Memory B cell (primary cell): ENCODE results near the gene HNRNPC.
A peak's percentile ranks its signal among the peaks of the same experiment; 100 is the strongest.
"Not testable (repeated sequence)": the region's sequence is repeated elsewhere in the genome, so short reads cannot be mapped to it uniquely, and the experiment has no call there.

Source experiments
- ATAC-seq: fragments of 150-1000 bp; cut with Tn5 transposase; 2 replicates; pipeline ENCODE4 v1.10.0; 2021; ENCODE audit warnings: low read depth, mild to moderate bottlenecking, moderate library complexity
- DNase-seq, 2 donors: peaks; one replicate each; pipeline ENCODE4 v3.0.0; 2022; ENCODE audit warnings: low spot score in 2 of 2
- H3K27ac Mint-ChIP-seq: one replicate; pipeline ENCODE4 v1.8.0; 2022; ENCODE audit warnings: mild to moderate bottlenecking, moderate library complexity, mixed read lengths
- H3K27me3 Mint-ChIP-seq: one replicate; pipeline ENCODE4 v1.8.0; 2022; ENCODE audit warnings: mixed read lengths
- H3K36me3 Mint-ChIP-seq: one replicate; pipeline ENCODE4 v1.8.0; 2022; ENCODE audit warnings: mild to moderate bottlenecking, mixed read lengths
- H3K4me1 Mint-ChIP-seq: one replicate; pipeline ENCODE4 v1.8.0; 2022; ENCODE audit warnings: mixed read lengths
- H3K4me3 Mint-ChIP-seq: one replicate; pipeline ENCODE4 v1.8.0; 2022; ENCODE audit warnings: mild to moderate bottlenecking, moderate library complexity, mixed read lengths
- H3K9me3 Mint-ChIP-seq: one replicate; pipeline ENCODE4 v1.8.0; 2022; ENCODE audit warnings: mixed read lengths

The HNRNPC gene

DNA sequence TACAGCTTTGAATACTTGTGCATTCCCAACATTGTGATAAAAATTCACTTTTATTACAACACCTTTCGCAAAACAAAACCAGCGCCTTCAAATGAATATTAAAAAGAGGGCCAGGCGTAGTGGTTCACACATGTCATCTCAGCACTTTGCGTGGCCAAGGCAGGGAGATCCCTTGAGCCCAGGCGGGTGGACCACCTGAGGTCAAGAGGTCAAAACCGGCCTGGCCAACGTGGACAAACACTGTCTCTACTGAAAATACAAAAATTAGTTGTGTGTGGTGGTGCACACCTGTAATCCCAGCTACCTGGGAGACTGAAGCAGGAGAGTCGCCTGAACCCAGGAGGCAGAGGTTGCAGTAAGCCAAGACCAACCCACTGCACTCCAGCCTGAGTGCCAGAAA lies 42.8 kb downstream of the HNRNPC start:
- Mint-ChIP-seq H3K9me3 (no peaks in the 10 kb centered on the region), H3K27me3 (no peaks in the 10 kb centered on the region), H3K4me1 (peaks cover 23% of the 10 kb centered on the region), H3K4me3 (no peak overlapping the region), H3K27ac (no peak overlapping the region), H3K36me3 (peaks cover 39% of the 10 kb centered on the region)
- DNase-seq (no peak), ATAC-seq (no peak)

DNA sequence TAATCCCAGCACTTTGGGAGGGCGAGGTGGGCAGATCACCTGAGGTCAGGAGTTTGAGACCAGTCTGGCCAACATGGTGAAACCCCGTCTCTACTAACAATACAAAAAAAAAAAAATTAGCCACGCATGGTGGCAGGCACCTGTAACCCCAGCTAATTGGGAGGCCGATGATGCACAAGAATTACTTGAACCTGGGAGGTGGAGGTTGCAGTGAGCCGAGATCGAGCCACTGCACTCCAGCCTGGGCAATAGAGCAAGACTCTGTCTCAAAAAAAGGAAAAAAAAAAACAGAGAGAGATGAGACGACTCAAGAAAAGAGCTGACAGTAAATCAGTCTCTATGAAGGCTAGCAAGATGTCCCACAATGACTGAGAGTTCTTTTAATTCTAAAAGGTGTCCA lies 44.1 kb downstream of the HNRNPC start:
- not testable (repeated sequence) for H3K9me3 Mint-ChIP-seq, H3K4me3 Mint-ChIP-seq, H3K27ac Mint-ChIP-seq, DNase-seq, H3K27me3 Mint-ChIP-seq, ATAC-seq
- Mint-ChIP-seq H3K4me1 (peaks cover 26% of the 10 kb centered on the region), H3K36me3 (peaks cover 38% of the 10 kb centered on the region)

GRCh38 chr14:21220874-21221477 lies 48.3 kb downstream of the HNRNPC start:
- Mint-ChIP-seq H3K4me3 (no peak overlapping the region), H3K9me3 (no peaks in the 10 kb centered on the region), H3K4me1 (peaks cover 30% of the 10 kb centered on the region), H3K27me3 (no peaks in the 10 kb centered on the region), H3K27ac (peak overlapping the region; percentile 51), H3K36me3 (peaks cover 29% of the 10 kb centered on the region)
- ATAC-seq (no peak), DNase-seq (no peak)

DNA sequence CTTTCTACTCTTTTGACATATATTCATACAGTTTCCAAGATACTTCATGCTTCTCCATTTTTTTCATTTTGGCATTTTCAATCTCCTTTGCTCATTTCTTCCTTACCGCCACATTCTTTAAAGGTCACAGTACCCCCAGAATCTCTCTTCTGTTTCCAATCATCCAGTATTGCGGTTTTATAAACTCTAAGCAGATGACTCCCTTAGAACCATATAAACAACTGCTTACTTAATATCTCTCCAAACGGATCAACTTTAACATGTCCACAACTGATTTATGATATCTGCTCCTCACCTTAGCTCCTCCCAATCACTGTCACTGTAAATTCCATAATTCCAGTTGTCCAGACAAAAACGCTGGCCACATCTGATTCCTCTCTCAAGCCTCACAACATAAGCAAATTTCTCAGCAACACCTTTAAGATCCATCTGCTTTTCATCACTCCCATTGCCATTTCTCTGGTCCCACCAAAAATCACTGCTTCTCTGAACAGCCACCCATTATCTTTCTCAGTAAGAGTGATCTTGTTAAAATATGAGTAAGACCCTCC lies 49.6 kb downstream of the HNRNPC start:
- Mint-ChIP-seq H3K27ac (peak overlapping the region; percentile 51), H3K4me1 (peaks cover 36% of the 10 kb centered on the region), H3K27me3 (no peaks in the 10 kb centered on the region), H3K9me3 (no peaks in the 10 kb centered on the region), H3K36me3 (peaks cover 30% of the 10 kb centered on the region), H3K4me3 (no peak overlapping the region)
- ATAC-seq (no peak), DNase-seq (no peak)

GRCh38 chr14:21219120-21219519 lies 50.1 kb downstream of the HNRNPC start:
- ATAC-seq, result no peak
- H3K36me3 Mint-ChIP-seq, result peaks cover 29% of the 10 kb centered on the region
- H3K27ac Mint-ChIP-seq, result peak overlapping the region; percentile 51
- DNase-seq, result no peak
- peaks cover 35% of the 10 kb centered on the region for H3K4me1 Mint-ChIP-seq
- H3K4me3 Mint-ChIP-seq, result no peak overlapping the region
- no peaks in the 10 kb centered on the region for H3K27me3 Mint-ChIP-seq
- no peaks in the 10 kb centered on the region for H3K9me3 Mint-ChIP-seq

DNA sequence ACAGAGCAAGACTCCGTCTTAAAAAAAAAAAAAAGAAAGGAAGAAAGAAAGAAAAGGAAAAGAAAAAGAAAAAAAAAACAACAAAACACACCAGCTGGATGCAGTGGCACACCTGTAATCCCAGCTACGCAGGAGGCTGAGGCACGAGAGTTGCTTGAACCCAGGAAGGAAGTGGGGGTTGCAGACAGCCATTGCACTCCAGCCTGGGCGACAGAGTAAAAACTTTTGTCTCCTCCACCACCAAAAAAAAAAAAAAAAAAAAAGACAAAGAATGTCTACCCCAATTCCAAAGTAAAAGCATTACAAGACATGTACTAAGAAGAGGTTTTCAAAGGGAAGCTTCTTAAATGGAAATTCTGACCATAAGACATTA lies 53.4 kb downstream of the HNRNPC start:
- Mint-ChIP-seq H3K27ac (peak overlapping the region; percentile 95), H3K27me3 (no peaks in the 10 kb centered on the region), H3K4me3 (peak overlapping the region; percentile 57), H3K36me3 (peaks cover 24% of the 10 kb centered on the region), H3K4me1 (peaks cover 27% of the 10 kb centered on the region), H3K9me3 (no peaks in the 10 kb centered on the region)
- no peak for ATAC-seq
- no peak for DNase-seq

- Mint-ChIP-seq H3K4me3 (peak overlapping the region; percentile 57), H3K4me1 (peaks cover 25% of the 10 kb centered on the region), H3K27me3 (no peaks in the 10 kb centered on the region), H3K36me3 (peaks cover 24% of the 10 kb centered on the region), H3K9me3 (no peaks in the 10 kb centered on the region), H3K27ac (peak overlapping the region; percentile 95)
- ATAC-seq (no peak), DNase-seq (no peak)
Measured at GRCh38 chr14:21215130-21215878, 53.9 kb downstream of the HNRNPC start.

DNA sequence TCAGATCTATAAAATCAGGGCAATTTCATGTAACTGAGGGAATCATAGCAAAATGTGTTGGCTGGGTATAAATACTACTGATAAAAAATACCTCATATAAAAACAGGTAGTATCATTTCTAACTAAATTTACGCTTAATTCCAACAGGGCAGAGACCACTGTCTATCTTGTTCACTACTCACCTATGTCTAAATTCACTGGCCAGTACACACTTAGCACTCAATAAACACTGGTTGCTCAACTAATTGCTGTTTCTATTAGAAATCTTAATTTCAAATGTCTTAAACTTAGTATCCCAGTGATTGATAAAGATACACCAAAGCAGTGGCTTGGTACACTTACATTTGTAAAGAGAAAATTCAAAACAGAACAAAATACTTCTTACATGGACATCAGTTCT lies 55.6 kb downstream of the HNRNPC start:
- ATAC-seq (no peak), DNase-seq (no peak)
- peaks cover 19% of the 10 kb centered on the region for H3K4me1 Mint-ChIP-seq
- no peaks in the 10 kb centered on the region for H3K27me3 Mint-ChIP-seq
- H3K36me3 Mint-ChIP-seq, result peaks cover 20% of the 10 kb centered on the region
- H3K9me3 Mint-ChIP-seq, result no peaks in the 10 kb centered on the region
- H3K4me3 Mint-ChIP-seq, result no peak overlapping the region
- peak overlapping the region; percentile 95 for H3K27ac Mint-ChIP-seq

DNA sequence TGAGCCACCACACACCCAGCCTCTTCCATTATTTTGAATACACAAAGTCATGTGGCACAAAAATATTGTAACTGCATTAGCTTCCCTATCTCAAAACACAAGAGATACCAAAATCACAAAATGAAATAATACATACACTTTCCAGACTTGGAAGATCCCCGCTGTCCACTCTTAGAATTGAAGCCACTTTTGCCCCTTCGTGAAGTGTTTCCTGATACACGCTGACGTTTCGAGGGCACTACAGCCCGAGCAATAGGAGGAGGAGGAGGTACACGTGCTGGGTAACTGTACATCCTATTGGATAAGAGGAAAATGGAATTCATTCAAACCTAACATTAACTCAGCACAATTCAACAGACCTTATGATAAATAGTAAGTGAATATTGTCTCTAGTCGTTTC lies 56.4 kb downstream of the HNRNPC start:
- peaks cover 24% of the 10 kb centered on the region for H3K36me3 Mint-ChIP-seq
- H3K27me3 Mint-ChIP-seq, ATAC-seq, H3K9me3 Mint-ChIP-seq, H3K4me3 Mint-ChIP-seq, DNase-seq: not testable (repeated sequence)
- H3K27ac Mint-ChIP-seq, result peak overlapping the region; percentile 73
- H3K4me1 Mint-ChIP-seq, result peaks cover 19% of the 10 kb centered on the region

DNA sequence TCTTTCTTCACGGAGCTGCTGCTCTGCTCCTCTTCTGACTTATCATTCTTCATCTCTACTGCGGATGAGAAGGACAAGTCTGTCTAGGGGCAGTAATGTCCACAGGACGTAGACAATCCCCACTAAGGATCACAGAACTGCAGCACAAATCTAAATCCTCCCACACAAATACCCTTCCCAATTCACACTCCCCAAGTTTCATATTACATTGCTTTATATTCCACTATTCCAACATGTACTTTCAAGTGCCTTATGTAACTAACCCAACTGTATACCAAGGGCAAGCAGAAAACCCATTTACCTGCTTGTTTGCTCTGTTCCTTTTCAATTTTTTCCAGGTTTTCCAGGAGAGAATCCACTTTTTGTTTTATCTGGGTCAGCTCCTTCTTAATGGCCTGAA lies 57.7 kb downstream of the HNRNPC start:
- peaks cover 24% of the 10 kb centered on the region for H3K4me1 Mint-ChIP-seq
- H3K36me3 Mint-ChIP-seq, result peaks cover 32% of the 10 kb centered on the region
- H3K27ac Mint-ChIP-seq, result peak overlapping the region; percentile 77
- no peak for DNase-seq
- H3K9me3 Mint-ChIP-seq, result no peaks in the 10 kb centered on the region
- no peak overlapping the region for H3K4me3 Mint-ChIP-seq
- no peaks in the 10 kb centered on the region for H3K27me3 Mint-ChIP-seq
- ATAC-seq, result no peak

GRCh38 chr14:21210023-21210422 lies 59.2 kb downstream of the HNRNPC start:
- ATAC-seq (no peak), DNase-seq (no peak)
- Mint-ChIP-seq H3K36me3 (peaks cover 30% of the 10 kb centered on the region), H3K9me3 (no peaks in the 10 kb centered on the region), H3K4me3 (no peak overlapping the region), H3K27me3 (no peaks in the 10 kb centered on the region), H3K27ac (no peak overlapping the region), H3K4me1 (peaks cover 20% of the 10 kb centered on the region)

GRCh38 chr14:21209185-21209584 lies 60.1 kb downstream of the HNRNPC start:
- peaks cover 16% of the 10 kb centered on the region for H3K4me1 Mint-ChIP-seq
- no peaks in the 10 kb centered on the region for H3K27me3 Mint-ChIP-seq

GRCh38 chr14:21208554-21208953 lies 60.7 kb downstream of the HNRNPC start:
- H3K27ac Mint-ChIP-seq, result no peak overlapping the region
- H3K4me3 Mint-ChIP-seq, result no peak overlapping the region
- no peaks in the 10 kb centered on the region for H3K27me3 Mint-ChIP-seq
- ATAC-seq (no peak), DNase-seq (no peak)
- no peaks in the 10 kb centered on the region for H3K9me3 Mint-ChIP-seq
- H3K4me1 Mint-ChIP-seq, result peaks cover 16% of the 10 kb centered on the region
- peaks cover 27% of the 10 kb centered on the region for H3K36me3 Mint-ChIP-seq

More at GRCh38 chr14:21209185-21209584, 60.1 kb downstream of the HNRNPC start:
- Mint-ChIP-seq H3K27ac (no peak overlapping the region), H3K36me3 (peaks cover 28% of the 10 kb centered on the region), H3K9me3 (no peaks in the 10 kb centered on the region), H3K4me3 (no peak overlapping the region)
- DNase-seq (no peak), ATAC-seq (no peak)

GRCh38 chr14:21206753-21207684 lies 62.2 kb downstream of the HNRNPC start:
- Mint-ChIP-seq H3K4me3 (no peak overlapping the region), H3K36me3 (peaks cover 22% of the 10 kb centered on the region), H3K27ac (no peak overlapping the region), H3K9me3 (no peaks in the 10 kb centered on the region), H3K27me3 (no peaks in the 10 kb centered on the region), H3K4me1 (peaks cover 20% of the 10 kb centered on the region)
- no peak for DNase-seq
- ATAC-seq, result no peak
